HUES48 (cell line): ENCODE data around the gene MND1.

Source experiments
- H3K27ac ChIP-seq: one replicate; pipeline ENCODE4 v1.7.0; 2013; ENCODE audit warnings: low read depth, low read length, inconsistent platforms
- H3K27me3 ChIP-seq: 2 replicates; pipeline ENCODE4 v1.6.1; 2013; ENCODE audit warnings: mild to moderate bottlenecking, low read length; ENCODE audit not compliant: control insufficient read depth, insufficient read depth
- H3K36me3 ChIP-seq: 2 replicates; pipeline ENCODE4 v1.6.1; 2013; ENCODE audit warnings: low read length; ENCODE audit not compliant: control insufficient read depth, insufficient read depth
- H3K4me1 ChIP-seq: 2 replicates; pipeline ENCODE4 v1.6.1; 2013; ENCODE audit warnings: mild to moderate bottlenecking, low read length; ENCODE audit not compliant: control insufficient read depth, insufficient read depth
- H3K4me3 ChIP-seq: 2 replicates; pipeline ENCODE4 v1.5.1; 2013; ENCODE audit warnings: mild to moderate bottlenecking, low read depth, low read length
- H3K9ac ChIP-seq: 2 replicates; pipeline ENCODE4 v1.6.1; 2013; ENCODE audit warnings: mild to moderate bottlenecking, low read depth, low read length, moderate library complexity
- H3K9me3 ChIP-seq: 2 replicates; pipeline ENCODE4 v1.6.1; 2013; ENCODE audit warnings: low read length; ENCODE audit not compliant: control insufficient read depth, insufficient read depth

Gene MND1

GRCh38 chr4:153419029-153419428, 74.5 kb downstream of the MND1 start:
- Histone ChIP-seq H3K36me3 (no peaks in the 10 kb centered on the region; the same call in 1 of the 2 replicates), H3K9me3 (no peaks in the 10 kb centered on the region), H3K4me3 (no peak overlapping the region), H3K9ac (no peak overlapping the region), H3K27me3 (no peaks in the 10 kb centered on the region), H3K27ac (no peak overlapping the region), H3K4me1 (peaks cover 10% of the 10 kb centered on the region; the same call in 1 of the 2 replicates)

- H3K9me3 ChIP-seq = no peaks in the 10 kb centered on the region
- H3K4me3 ChIP-seq = no peak overlapping the region
- H3K27ac ChIP-seq = no peak overlapping the region
- no peaks in the 10 kb centered on the region for H3K27me3 ChIP-seq
- no peaks in the 10 kb centered on the region; the same call in 1 of the 2 replicates for H3K36me3 ChIP-seq
- no peak overlapping the region for H3K9ac ChIP-seq
- H3K4me1 ChIP-seq = peaks cover 10% of the 10 kb centered on the region; the same call in 1 of the 2 replicates
These were observed 75.3 kb downstream of the MND1 start for GRCh38 chr4:153419673-153420278.

- Histone ChIP-seq H3K4me1 (peaks cover 10% of the 10 kb centered on the region; the same call in 1 of the 2 replicates), H3K27ac (no peak overlapping the region), H3K4me3 (no peak overlapping the region), H3K27me3 (no peaks in the 10 kb centered on the region), H3K9me3 (no peaks in the 10 kb centered on the region), H3K9ac (no peak overlapping the region), H3K36me3 (no peaks in the 10 kb centered on the region; the same call in 1 of the 2 replicates)
These were observed 75.9 kb downstream of the MND1 start for GRCh38 chr4:153420361-153420760.

- Histone ChIP-seq H3K4me3 (no peak overlapping the region), H3K27ac (no peak overlapping the region), H3K9me3 (no peaks in the 10 kb centered on the region), H3K27me3 (no peaks in the 10 kb centered on the region), H3K36me3 (no peaks in the 10 kb centered on the region), H3K4me1 (peaks cover 10% of the 10 kb centered on the region; the same call in 1 of the 2 replicates), H3K9ac (no peak overlapping the region)
These were observed 77.5 kb downstream of the MND1 start for GRCh38 chr4:153421941-153422340.

- Histone ChIP-seq H3K36me3 (no peaks in the 10 kb centered on the region), H3K9me3 (no peaks in the 10 kb centered on the region), H3K4me1 (no peaks in the 10 kb centered on the region), H3K27me3 (no peaks in the 10 kb centered on the region), H3K4me3 (no peak overlapping the region), H3K9ac (no peak overlapping the region), H3K27ac (no peak overlapping the region)
These were observed 81.9 kb downstream of the MND1 start for GRCh38 chr4:153426207-153426885.

- H3K4me3 ChIP-seq = no peak overlapping the region
- no peak overlapping the region for H3K27ac ChIP-seq
- H3K36me3 ChIP-seq = no peaks in the 10 kb centered on the region
- no peak overlapping the region for H3K9ac ChIP-seq
- no peaks in the 10 kb centered on the region for H3K4me1 ChIP-seq
- H3K27me3 ChIP-seq = no peaks in the 10 kb centered on the region
- H3K9me3 ChIP-seq = no peaks in the 10 kb centered on the region
These were observed 83.0 kb downstream of the MND1 start for GRCh38 chr4:153427363-153428071.

GRCh38 chr4:153428941-153429475, 84.5 kb downstream of the MND1 start:
- H3K9ac ChIP-seq = no peak overlapping the region
- H3K27me3 ChIP-seq = no peaks in the 10 kb centered on the region
- H3K36me3 ChIP-seq = no peaks in the 10 kb centered on the region
- H3K27ac ChIP-seq = no peak overlapping the region
- H3K4me3 ChIP-seq = no peak overlapping the region
- no peaks in the 10 kb centered on the region for H3K4me1 ChIP-seq
- no peaks in the 10 kb centered on the region for H3K9me3 ChIP-seq

GRCh38 chr4:153432965-153433753, 88.7 kb downstream of the MND1 start:
- H3K36me3 ChIP-seq = no peaks in the 10 kb centered on the region
- H3K27ac ChIP-seq = no peak overlapping the region
- H3K4me1 ChIP-seq = no peaks in the 10 kb centered on the region
- H3K9me3 ChIP-seq = no peaks in the 10 kb centered on the region
- no peak overlapping the region for H3K9ac ChIP-seq
- H3K4me3 ChIP-seq = no peak overlapping the region
- no peaks in the 10 kb centered on the region for H3K27me3 ChIP-seq

- H3K4me1 ChIP-seq = no peaks in the 10 kb centered on the region
These were observed 89.2 kb downstream of the MND1 start for GRCh38 chr4:153433754-153434105.

GRCh38 chr4:153434190-153434589, 89.7 kb downstream of the MND1 start:
- no peak overlapping the region for H3K27ac ChIP-seq
- H3K27me3 ChIP-seq = no peaks in the 10 kb centered on the region
- no peaks in the 10 kb centered on the region for H3K9me3 ChIP-seq
- no peak overlapping the region for H3K9ac ChIP-seq
- H3K36me3 ChIP-seq = no peaks in the 10 kb centered on the region
- no peak overlapping the region for H3K4me3 ChIP-seq
- no peaks in the 10 kb centered on the region for H3K4me1 ChIP-seq

More at GRCh38 chr4:153433754-153434105, 89.2 kb downstream of the MND1 start:
- H3K9me3 ChIP-seq = no peaks in the 10 kb centered on the region
- no peak overlapping the region for H3K9ac ChIP-seq
- no peaks in the 10 kb centered on the region for H3K36me3 ChIP-seq
- H3K4me3 ChIP-seq = no peak overlapping the region
- H3K27me3 ChIP-seq = no peaks in the 10 kb centered on the region
- no peak overlapping the region for H3K27ac ChIP-seq
